ENCODE measurements around the gene SFXN1.

GRCh38 chr5:175464074-175464941 lies 14.1 kb upstream of the SFXN1 start:
- no peak for TF ChIP-seq YY1 (IDR thresholded peaks at IDR 0.05; ENCODE audit: low read depth)
- no peak for TF ChIP-seq USF1 (IDR thresholded peaks at IDR 0.05)
- TF ChIP-seq CEBPB (IDR thresholded peaks at IDR 0.05), result peak; percentile 84
- no peak for TF ChIP-seq NFIC (IDR thresholded peaks at IDR 0.05)
- TF ChIP-seq, protein P1, sequence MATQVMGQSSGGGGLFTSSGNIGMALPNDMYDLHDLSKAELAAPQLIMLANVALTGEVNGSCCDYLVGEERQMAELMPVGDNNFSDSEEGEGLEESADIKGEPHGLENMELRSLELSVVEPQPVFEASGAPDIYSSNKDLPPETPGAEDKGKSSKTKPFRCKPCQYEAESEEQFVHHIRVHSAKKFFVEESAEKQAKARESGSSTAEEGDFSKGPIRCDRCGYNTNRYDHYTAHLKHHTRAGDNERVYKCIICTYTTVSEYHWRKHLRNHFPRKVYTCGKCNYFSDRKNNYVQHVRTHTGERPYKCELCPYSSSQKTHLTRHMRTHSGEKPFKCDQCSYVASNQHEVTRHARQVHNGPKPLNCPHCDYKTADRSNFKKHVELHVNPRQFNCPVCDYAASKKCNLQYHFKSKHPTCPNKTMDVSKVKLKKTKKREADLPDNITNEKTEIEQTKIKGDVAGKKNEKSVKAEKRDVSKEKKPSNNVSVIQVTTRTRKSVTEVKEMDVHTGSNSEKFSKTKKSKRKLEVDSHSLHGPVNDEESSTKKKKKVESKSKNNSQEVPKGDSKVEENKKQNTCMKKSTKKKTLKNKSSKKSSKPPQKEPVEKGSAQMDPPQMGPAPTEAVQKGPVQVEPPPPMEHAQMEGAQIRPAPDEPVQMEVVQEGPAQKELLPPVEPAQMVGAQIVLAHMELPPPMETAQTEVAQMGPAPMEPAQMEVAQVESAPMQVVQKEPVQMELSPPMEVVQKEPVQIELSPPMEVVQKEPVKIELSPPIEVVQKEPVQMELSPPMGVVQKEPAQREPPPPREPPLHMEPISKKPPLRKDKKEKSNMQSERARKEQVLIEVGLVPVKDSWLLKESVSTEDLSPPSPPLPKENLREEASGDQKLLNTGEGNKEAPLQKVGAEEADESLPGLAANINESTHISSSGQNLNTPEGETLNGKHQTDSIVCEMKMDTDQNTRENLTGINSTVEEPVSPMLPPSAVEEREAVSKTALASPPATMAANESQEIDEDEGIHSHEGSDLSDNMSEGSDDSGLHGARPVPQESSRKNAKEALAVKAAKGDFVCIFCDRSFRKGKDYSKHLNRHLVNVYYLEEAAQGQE (IDR thresholded peaks at IDR 0.05; ENCODE audit: low read depth), result no peak
- no peak for TF ChIP-seq EP300 (IDR thresholded peaks at IDR 0.05; ENCODE audit: borderline replicate concordance)
- TF ChIP-seq CREB1 (IDR thresholded peaks at IDR 0.05; ENCODE audit: low read depth), result no peak
- TF ChIP-seq, protein P2, sequence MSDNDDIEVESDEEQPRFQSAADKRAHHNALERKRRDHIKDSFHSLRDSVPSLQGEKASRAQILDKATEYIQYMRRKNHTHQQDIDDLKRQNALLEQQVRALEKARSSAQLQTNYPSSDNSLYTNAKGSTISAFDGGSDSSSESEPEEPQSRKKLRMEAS (IDR thresholded peaks at IDR 0.05), result no peak

Data from Ishikawa (cell line).